HepG2 (cell line): ENCODE results near the gene ENPP7. TPM values are rescaled to one million over a fixed set of nuclear protein-coding genes. Genes with fewer than 3 reads are reported as not detected.
A peak's percentile ranks its signal among the peaks of the same experiment; 100 is the strongest.

Source experiments
- ARNTL ChIP-seq: sonication (generic); formaldehyde crosslinking; IDR thresholded peaks from 2 replicates; pipeline ENCODE4 v1.4.0; 2020; ENCODE audit warnings: mild to moderate bottlenecking, missing genetic modification reagents
- CBX1 ChIP-seq: IDR thresholded peaks from one replicate; pipeline ENCODE4 v1.6.1; 2016; ENCODE audit warnings: antibody characterized with exemption, low read depth
- CENPT ChIP-seq: sonication (generic); formaldehyde crosslinking; IDR thresholded peaks from 2 replicates; pipeline ENCODE4 v1.8.0; 2022; ENCODE audit warnings: low read depth, mild to moderate bottlenecking, moderate library complexity, missing genetic modification reagents
- FOXK1 ChIP-seq: sonication (generic); formaldehyde crosslinking; IDR thresholded peaks from 2 replicates; pipeline ENCODE4 v1.4.0; 2020; ENCODE audit warnings: low read depth, missing genetic modification reagents, borderline replicate concordance
- GTF3A ChIP-seq: sonication (generic); formaldehyde crosslinking; conservative IDR thresholded peaks from 2 replicates; pipeline ENCODE4 v1.4.0; 2020; ENCODE audit warnings: mild to moderate bottlenecking, missing genetic modification reagents
- HNF4A ChIP-seq: sonication (generic); formaldehyde crosslinking; IDR thresholded peaks from 2 replicates; pipeline ENCODE4 v1.4.0; 2020; ENCODE audit warnings: missing genetic modification reagents
- NR2F6 ChIP-seq, 2 experiments: IDR thresholded peaks; 2 replicates each; pipeline ENCODE4 v1.6.1; 2016; ENCODE audit warnings: antibody characterized with exemption in 1 of 2, mild to moderate bottlenecking in 1 of 2
- SMARCE1 ChIP-seq: fragments of 450-650 bp; IDR thresholded peaks from 2 replicates; pipeline ENCODE4 v1.6.1; 2017; ENCODE audit warnings: borderline replicate concordance
- TFDP2 ChIP-seq: sonication (generic); formaldehyde crosslinking; IDR thresholded peaks from 2 replicates; pipeline ENCODE4 v1.4.0; 2020; ENCODE audit warnings: missing genetic modification reagents
- TRIM24 ChIP-seq: sonication (generic); formaldehyde crosslinking; IDR thresholded peaks from 2 replicates; pipeline ENCODE4 v1.8.0; 2022; ENCODE audit warnings: mild to moderate bottlenecking, missing genetic modification reagents
- ZFP90 ChIP-seq: sonication (generic); formaldehyde crosslinking; IDR thresholded peaks from 2 replicates; pipeline ENCODE4 v1.8.0; 2022; ENCODE audit warnings: missing genetic modification reagents, mild to moderate bottlenecking, inconsistent platforms, borderline replicate concordance
- ZNF224 ChIP-seq: sonication (generic); formaldehyde crosslinking; IDR thresholded peaks from 2 replicates; pipeline ENCODE4 v1.5.0; 2020; ENCODE audit warnings: mild to moderate bottlenecking, missing genetic modification reagents
- ZNF629 ChIP-seq: sonication (generic); formaldehyde crosslinking; conservative IDR thresholded peaks from 2 replicates; pipeline ENCODE4 v1.5.0; 2020; ENCODE audit warnings: missing genetic modification reagents
- ZNF678 ChIP-seq: sonication (generic); formaldehyde crosslinking; IDR thresholded peaks from 2 replicates; pipeline ENCODE4 v1.4.0; 2020; ENCODE audit warnings: mild to moderate bottlenecking, missing genetic modification reagents
- polyA plus RNA-seq, 8 experiments: library from polyadenylated mRNA; depleted of rRNA in 3 of 8; stranded (reverse) in 7 of 8; unstranded in 1 of 8; fragments of >200 nt; fragmentation: Illumina TruSeq in 4 of 8; extraction: Trizol in 4 of 8; gene quantifications; 2 replicates each; pipeline versions ENCODE4 v1.2.1 to v1.2.3, GENCODE V29; 2011 to 2016; ENCODE audit warnings: low read depth in 4 of 8, missing spikeins in 1 of 8, mixed read lengths in 1 of 8; ENCODE audit not compliant: insufficient read depth in 1 of 8
- total RNA-seq, 5 experiments: library from RNA; depleted of rRNA; stranded (reverse); fragments of >200 nt; fragmentation: Illumina TruSeq; extraction: Trizol; gene quantifications; 2 replicates each; pipeline ENCODE4 v1.2.3, GENCODE V29; 2016; ENCODE audit warnings: low read depth in 1 of 5
- TF ChIP-seq, protein P1 (sequence below): sonication (generic); formaldehyde crosslinking; IDR thresholded peaks from 2 replicates; pipeline ENCODE4 v1.4.0; 2020; ENCODE audit warnings: missing genetic modification reagents
- TF ChIP-seq, protein P2 (sequence below): IDR thresholded peaks from 2 replicates; pipeline ENCODE4 v1.6.1; 2016; ENCODE audit warnings: missing compliant biosample characterization, missing genetic modification reagents, borderline replicate concordance
- TF ChIP-seq, protein P3 (sequence below): sonication (generic); formaldehyde crosslinking; IDR thresholded peaks from 2 replicates; pipeline ENCODE4 v1.5.1; 2020; ENCODE audit warnings: mild to moderate bottlenecking, moderate library complexity, missing genetic modification reagents
- TF ChIP-seq, protein P4 (sequence below): sonication (generic); formaldehyde crosslinking; IDR thresholded peaks from 2 replicates; pipeline ENCODE4 v1.4.0; 2020; ENCODE audit warnings: mild to moderate bottlenecking, missing genetic modification reagents
- TF ChIP-seq, protein P5 (sequence below): sonication (generic); formaldehyde crosslinking; IDR thresholded peaks from 2 replicates; pipeline ENCODE4 v1.4.0; 2020; ENCODE audit warnings: mild to moderate bottlenecking, missing genetic modification reagents

Gene ENPP7
- total and polyA plus RNA-seq, 2 of the 13 experiments (the other 11 are each of a cell fraction or from before 2014, with no cell fraction given): 1.1 to 2.2 TPM

DNA sequence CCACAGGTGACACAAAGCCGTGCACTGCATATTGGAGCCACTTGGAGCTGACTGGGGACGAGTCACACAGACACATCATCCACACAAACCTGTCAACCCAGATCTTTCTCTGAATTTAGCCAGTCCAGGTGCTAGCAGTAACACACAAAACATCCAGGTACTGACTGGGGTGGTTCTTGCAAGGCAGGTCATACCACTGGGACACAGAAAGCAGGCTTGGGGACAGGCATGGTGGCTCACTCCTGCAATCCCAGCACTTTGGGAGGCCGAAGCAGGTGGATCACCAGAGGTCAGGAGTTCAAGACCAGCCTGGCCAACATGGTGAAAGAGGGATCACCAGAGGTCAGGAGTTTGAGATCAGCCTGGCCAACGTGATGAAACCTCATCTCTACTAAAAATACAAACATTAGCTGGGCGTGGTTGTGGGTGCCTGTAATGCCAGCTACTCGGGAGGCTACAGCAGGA lies 14.9 kb downstream of the ENPP7 start (continued):
- TF ChIP-seq, protein P1, sequence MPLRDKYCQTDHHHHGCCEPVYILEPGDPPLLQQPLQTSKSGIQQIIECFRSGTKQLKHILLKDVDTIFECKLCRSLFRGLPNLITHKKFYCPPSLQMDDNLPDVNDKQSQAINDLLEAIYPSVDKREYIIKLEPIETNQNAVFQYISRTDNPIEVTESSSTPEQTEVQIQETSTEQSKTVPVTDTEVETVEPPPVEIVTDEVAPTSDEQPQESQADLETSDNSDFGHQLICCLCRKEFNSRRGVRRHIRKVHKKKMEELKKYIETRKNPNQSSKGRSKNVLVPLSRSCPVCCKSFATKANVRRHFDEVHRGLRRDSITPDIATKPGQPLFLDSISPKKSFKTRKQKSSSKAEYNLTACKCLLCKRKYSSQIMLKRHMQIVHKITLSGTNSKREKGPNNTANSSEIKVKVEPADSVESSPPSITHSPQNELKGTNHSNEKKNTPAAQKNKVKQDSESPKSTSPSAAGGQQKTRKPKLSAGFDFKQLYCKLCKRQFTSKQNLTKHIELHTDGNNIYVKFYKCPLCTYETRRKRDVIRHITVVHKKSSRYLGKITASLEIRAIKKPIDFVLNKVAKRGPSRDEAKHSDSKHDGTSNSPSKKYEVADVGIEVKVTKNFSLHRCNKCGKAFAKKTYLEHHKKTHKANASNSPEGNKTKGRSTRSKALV (CRISPR knock-in tag): 0 out of 2 replicates have a peak, but pooled peaks have one; percentile 34
- TF ChIP-seq ZNF678 (CRISPR knock-in tag) (no peak), HNF4A (CRISPR knock-in tag) (no peak), GTF3A (CRISPR knock-in tag) (no peak), ZNF629 (0 out of 2 replicates have a peak, but pooled peaks have one; percentile 9), ZFP90 (CRISPR knock-in tag) (0 out of 2 replicates have a peak, but pooled peaks have one; percentile 11), SMARCE1 (no peak), TFDP2 (CRISPR knock-in tag) (no peak), CENPT (CRISPR knock-in tag) (no peak), TRIM24 (CRISPR knock-in tag) (peak; percentile 28; the same call in 1 of the 2 replicates), NR2F6 (IDR thresholded peaks at IDR 0.05) (no peak), NR2F6 (CRISPR knock-in tag; IDR thresholded peaks at IDR 0.05) (0 out of 2 replicates have a peak, but pooled peaks have one; percentile 4), ZNF224 (no peak), CBX1 (peak; percentile 17), ARNTL (CRISPR knock-in tag) (peak; percentile 9; the same call in 1 of the 2 replicates), FOXK1 (CRISPR knock-in tag) (no peak)
- TF ChIP-seq, protein P2, sequence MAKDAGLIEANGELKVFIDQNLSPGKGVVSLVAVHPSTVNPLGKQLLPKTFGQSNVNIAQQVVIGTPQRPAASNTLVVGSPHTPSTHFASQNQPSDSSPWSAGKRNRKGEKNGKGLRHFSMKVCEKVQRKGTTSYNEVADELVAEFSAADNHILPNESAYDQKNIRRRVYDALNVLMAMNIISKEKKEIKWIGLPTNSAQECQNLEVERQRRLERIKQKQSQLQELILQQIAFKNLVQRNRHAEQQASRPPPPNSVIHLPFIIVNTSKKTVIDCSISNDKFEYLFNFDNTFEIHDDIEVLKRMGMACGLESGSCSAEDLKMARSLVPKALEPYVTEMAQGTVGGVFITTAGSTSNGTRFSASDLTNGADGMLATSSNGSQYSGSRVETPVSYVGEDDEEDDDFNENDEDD: 0 out of 2 replicates have a peak, but pooled peaks have one; percentile 3
- TF ChIP-seq, protein P3, sequence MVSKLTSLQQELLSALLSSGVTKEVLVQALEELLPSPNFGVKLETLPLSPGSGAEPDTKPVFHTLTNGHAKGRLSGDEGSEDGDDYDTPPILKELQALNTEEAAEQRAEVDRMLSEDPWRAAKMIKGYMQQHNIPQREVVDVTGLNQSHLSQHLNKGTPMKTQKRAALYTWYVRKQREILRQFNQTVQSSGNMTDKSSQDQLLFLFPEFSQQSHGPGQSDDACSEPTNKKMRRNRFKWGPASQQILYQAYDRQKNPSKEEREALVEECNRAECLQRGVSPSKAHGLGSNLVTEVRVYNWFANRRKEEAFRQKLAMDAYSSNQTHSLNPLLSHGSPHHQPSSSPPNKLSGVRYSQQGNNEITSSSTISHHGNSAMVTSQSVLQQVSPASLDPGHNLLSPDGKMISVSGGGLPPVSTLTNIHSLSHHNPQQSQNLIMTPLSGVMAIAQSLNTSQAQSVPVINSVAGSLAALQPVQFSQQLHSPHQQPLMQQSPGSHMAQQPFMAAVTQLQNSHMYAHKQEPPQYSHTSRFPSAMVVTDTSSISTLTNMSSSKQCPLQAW: 0 out of 2 replicates have a peak, but pooled peaks have one; percentile 44
- TF ChIP-seq, protein P4, sequence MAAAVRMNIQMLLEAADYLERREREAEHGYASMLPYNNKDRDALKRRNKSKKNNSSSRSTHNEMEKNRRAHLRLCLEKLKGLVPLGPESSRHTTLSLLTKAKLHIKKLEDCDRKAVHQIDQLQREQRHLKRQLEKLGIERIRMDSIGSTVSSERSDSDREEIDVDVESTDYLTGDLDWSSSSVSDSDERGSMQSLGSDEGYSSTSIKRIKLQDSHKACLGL (CRISPR knock-in tag): 0 out of 2 replicates have a peak, but pooled peaks have one; percentile 24
- TF ChIP-seq, protein P5, sequence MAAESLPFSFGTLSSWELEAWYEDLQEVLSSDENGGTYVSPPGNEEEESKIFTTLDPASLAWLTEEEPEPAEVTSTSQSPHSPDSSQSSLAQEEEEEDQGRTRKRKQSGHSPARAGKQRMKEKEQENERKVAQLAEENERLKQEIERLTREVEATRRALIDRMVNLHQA (CRISPR knock-in tag): no peak
